Testis (tissue), 3 donors: Measurements from ENCODE around the gene MTR. TPM values are rescaled to one million over a fixed set of nuclear protein-coding genes. Genes with fewer than 3 reads are reported as not detected.

Experiments
- DNase-seq: peaks from one replicate; pipeline ENCODE4 v3.0.0-alpha.2; 2019
- H3K27ac ChIP-seq, 2 donors: fragments of 200-600 bp; sonication (generic); one replicate each; pipeline ENCODE4 v1.5.1; 2019
- H3K27me3 ChIP-seq: fragments of 200-600 bp; sonication (generic); one replicate; pipeline ENCODE4 v1.5.1; 2019
- H3K36me3 ChIP-seq: fragments of 200-600 bp; sonication (generic); one replicate; pipeline ENCODE4 v1.5.1; 2017; ENCODE audit warnings: low read depth; ENCODE audit errors: missing control alignments
- H3K4me1 ChIP-seq: fragments of 200-600 bp; sonication (generic); one replicate; pipeline ENCODE4 v1.5.1; 2019
- H3K4me3 ChIP-seq, 2 donors: fragments of 200-600 bp; sonication (generic); one replicate each; pipeline ENCODE4 v1.5.1; 2017 to 2019
- H3K9me3 ChIP-seq: fragments of 200-600 bp; sonication (generic); one replicate; pipeline ENCODE4 v1.5.1; 2017
- POLR2A ChIP-seq: fragments of 450-650 bp; IDR thresholded peaks from one replicate; pipeline ENCODE4 v1.6.1; 2017; ENCODE audit warnings: antibody characterized with exemption, mild to moderate bottlenecking, moderate library complexity
- WGBS, 2 donors: methylation state at CpG; one replicate each; pipeline ENCODE4 v1.1.5; 2018; 5-methylcytosine and 5-hydroxymethylcytosine counted together
- intact Hi-C: fragments of 100-400 bp; cut with DNase I; formaldehyde crosslinking; loops from one replicate; pipeline ENCODE4 v1.15.1; 2023; ENCODE audit warnings: low total_unique reads
- polyA plus RNA-seq: library from polyadenylated mRNA; stranded (reverse); fragments of 350-450 nt; fragmentation: Illumina TruSeq; extraction: RNeasy Lipid Tissue Mini Kit (QIAGEN cat#74804); gene quantifications from one replicate; pipeline ENCODE4 v1.2.3, GENCODE V29; 2014; ENCODE audit warnings: low read depth, low replicate concordance; ENCODE audit not compliant: insufficient read depth
- total RNA-seq, 2 donors: library from RNA; depleted of rRNA; stranded (reverse); fragments of >200 nt; gene quantifications; one replicate each; pipeline ENCODE4 v1.2.3, GENCODE V29; 2016
- TF ChIP-seq, protein P1 (sequence below), 3 experiments: fragments of 450-650 bp in 2 of 3; fragments of 200-600 bp in 1 of 3; sonication (generic) in 1 of 3; IDR thresholded peaks; one replicate each; pipeline ENCODE4 v1.5.1; 2016 to 2019; ENCODE audit warnings: antibody characterized with exemption in 3 of 3, mild to moderate bottlenecking in 2 of 3, moderate library complexity in 1 of 3

MTR gene
- total and polyA plus RNA-seq, 3 donors from 2014 or later, result 23.4 to 65.4 (median 54.0) TPM

DNA sequence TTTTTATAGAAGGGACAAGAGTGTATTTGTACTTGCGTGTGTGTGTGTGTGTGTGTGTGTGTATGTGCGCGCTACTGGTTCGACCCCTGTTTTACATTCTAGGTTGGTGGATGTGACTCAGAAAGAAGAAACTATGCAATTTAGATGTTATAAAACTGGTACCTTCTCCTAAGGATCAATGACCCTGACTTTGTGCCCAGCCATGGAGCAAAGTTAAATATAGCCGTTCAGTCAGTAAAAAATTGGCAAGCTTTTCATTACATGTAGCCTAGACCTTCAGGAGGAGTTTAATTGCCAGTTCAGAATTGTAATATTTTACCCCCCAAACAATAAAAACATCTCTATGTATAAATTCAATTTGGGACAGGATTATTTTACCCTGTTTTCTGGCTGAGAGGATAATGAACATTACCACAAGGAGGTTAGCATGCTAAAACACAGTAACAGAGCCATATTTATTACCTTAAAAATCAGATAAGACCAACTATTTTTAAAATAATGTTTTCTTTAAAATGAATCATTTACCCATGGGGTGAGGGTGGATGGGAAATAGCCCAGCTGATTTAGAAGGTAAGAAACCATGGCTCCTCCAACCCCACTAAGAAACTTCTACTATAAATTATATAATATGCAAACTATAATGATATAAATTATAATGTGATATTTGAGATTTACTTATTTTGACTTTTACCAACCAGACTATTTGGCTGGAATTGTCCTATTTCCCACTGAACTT is 33.5 kb upstream of the MTR start:
- intact Hi-C loops, result no loop called here
- Histone ChIP-seq H3K9me3 (no peaks in the 10 kb centered on the region), H3K36me3 (no peaks in the 10 kb centered on the region), H3K27me3 (no peaks in the 10 kb centered on the region), H3K4me3 (no peak overlapping the region), H3K4me1 (peaks cover 5% of the 10 kb centered on the region), H3K27ac (no peak overlapping the region)
- WGBS, 2 donors, result 90 to 91% methylated on average over 5 of the region's 5 CpGs
- TF ChIP-seq POLR2A, result no peak
- TF ChIP-seq, protein P1, sequence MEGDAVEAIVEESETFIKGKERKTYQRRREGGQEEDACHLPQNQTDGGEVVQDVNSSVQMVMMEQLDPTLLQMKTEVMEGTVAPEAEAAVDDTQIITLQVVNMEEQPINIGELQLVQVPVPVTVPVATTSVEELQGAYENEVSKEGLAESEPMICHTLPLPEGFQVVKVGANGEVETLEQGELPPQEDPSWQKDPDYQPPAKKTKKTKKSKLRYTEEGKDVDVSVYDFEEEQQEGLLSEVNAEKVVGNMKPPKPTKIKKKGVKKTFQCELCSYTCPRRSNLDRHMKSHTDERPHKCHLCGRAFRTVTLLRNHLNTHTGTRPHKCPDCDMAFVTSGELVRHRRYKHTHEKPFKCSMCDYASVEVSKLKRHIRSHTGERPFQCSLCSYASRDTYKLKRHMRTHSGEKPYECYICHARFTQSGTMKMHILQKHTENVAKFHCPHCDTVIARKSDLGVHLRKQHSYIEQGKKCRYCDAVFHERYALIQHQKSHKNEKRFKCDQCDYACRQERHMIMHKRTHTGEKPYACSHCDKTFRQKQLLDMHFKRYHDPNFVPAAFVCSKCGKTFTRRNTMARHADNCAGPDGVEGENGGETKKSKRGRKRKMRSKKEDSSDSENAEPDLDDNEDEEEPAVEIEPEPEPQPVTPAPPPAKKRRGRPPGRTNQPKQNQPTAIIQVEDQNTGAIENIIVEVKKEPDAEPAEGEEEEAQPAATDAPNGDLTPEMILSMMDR (IDR thresholded peaks at IDR 0.05), result no peak
- DNase-seq, result no peak

DNA sequence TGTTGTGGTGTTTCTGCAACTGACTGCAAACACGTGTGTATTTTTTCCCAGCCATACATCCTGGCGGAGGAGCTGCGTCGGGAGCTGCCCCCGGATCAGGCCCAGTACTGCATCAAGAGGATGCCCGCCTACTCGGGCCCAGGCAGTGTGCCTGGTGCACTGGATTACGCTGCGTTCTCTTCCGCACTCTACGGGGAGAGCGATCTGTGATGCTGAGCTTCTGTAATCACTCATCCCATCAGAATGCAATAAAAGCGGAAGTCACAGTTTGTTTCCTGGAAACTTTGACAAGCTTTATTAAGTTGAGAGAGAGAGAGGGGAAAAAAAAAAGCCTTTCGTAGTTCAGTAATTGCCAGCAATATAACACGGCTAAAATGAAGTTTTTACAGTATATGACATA is 32.7 kb upstream of the MTR start:
- no peak for DNase-seq
- H3K27ac ChIP-seq, result no peak overlapping the region
- WGBS, 2 donors, result 81 to 84% methylated on average over 15 of the region's 15 CpGs
- H3K9me3 ChIP-seq, result no peaks in the 10 kb centered on the region
- H3K36me3 ChIP-seq, result no peaks in the 10 kb centered on the region
- TF ChIP-seq POLR2A, result no peak
- TF ChIP-seq, protein P1 (IDR thresholded peaks at IDR 0.05), result no peak
- intact Hi-C loops, result no loop called here
- H3K27me3 ChIP-seq, result no peaks in the 10 kb centered on the region
- H3K4me3 ChIP-seq, result no peak overlapping the region
- peaks cover 6% of the 10 kb centered on the region for H3K4me1 ChIP-seq

DNA sequence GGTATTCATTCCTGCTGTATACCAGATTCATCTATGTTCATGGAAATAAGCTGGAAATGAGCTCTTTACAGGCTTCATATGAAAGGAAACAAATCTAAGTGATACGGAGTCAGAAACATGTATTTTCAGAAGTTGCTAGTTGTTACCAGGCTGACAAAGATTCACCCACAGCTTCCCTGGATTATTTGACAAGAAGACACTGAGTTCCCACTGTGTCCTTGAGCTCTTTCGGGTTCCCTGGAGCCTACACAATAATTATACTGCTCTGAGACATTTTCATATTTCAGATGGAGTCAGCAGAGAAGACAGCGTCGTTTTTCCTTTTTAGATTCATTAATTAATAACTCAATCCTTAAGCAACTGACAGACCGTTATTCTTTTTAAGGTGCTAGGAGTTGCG is 29.3 kb upstream of the MTR start:
- Histone ChIP-seq H3K36me3 (no peaks in the 10 kb centered on the region), H3K4me3 (no peak overlapping the region), H3K4me1 (peaks cover 8% of the 10 kb centered on the region), H3K27me3 (no peaks in the 10 kb centered on the region), H3K9me3 (no peaks in the 10 kb centered on the region), H3K27ac (peak overlapping the region in 1 of 2 donors; percentile 54)
- TF ChIP-seq, protein P1 (IDR thresholded peaks at IDR 0.05), result no peak
- TF ChIP-seq POLR2A, result no peak
- intact Hi-C loops, result no loop called here
- WGBS, 2 donors, result 31 to 34% methylated on average over 6 of the region's 6 CpGs
- DNase-seq, result peak; percentile 31

DNA sequence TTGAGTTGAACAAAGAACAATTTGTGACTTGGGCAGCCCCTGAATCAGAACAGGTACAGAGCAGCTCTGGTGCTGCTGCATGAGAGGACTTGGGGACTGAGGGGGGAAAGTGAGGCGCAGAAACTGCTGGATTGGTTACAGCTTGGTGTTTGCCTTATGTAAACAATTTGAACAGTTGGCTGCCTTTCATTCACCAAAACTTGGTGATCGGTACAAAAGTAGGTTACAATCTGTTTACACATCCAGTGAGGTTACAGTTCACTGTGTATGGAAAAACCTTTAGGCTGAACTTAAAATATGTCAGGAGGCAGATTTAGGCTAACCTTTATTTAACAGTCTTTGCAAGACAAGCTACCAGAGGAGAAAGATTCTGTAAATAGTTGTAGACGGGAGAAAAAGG is 28.6 kb upstream of the MTR start:
- WGBS, 2 donors, result 51 to 68% methylated on average over 3 of the region's 3 CpGs
- H3K4me3 ChIP-seq, result no peak overlapping the region
- no peak for TF ChIP-seq POLR2A
- TF ChIP-seq, protein P1 (IDR thresholded peaks at IDR 0.05), result no peak
- intact Hi-C loops, result no loop called here
- peak overlapping the region in 1 of 2 donors; percentile 54 for H3K27ac ChIP-seq
- H3K36me3 ChIP-seq, result no peaks in the 10 kb centered on the region
- no peaks in the 10 kb centered on the region for H3K9me3 ChIP-seq
- DNase-seq, result no peak
- H3K4me1 ChIP-seq, result peaks cover 10% of the 10 kb centered on the region
- no peaks in the 10 kb centered on the region for H3K27me3 ChIP-seq

DNA sequence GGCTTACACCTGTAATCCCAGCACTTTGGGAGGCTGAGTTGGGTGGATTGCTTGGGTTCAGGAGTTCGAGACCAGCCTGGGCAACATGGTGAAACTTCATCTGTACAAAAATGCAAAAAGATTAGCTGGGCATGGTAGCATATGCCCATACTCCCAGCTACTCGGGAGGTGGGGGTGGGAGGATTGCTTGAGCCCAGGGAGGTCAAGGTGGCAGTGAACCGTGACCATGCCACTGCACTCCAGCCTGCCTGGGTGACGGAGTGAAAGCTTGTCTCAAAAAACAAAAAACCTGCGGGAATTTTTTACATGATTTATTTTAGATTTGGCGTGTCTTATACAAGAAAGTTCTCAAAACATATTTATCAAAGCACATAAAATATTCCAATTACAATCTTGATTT is 27.8 kb upstream of the MTR start:
- Histone ChIP-seq H3K27ac (no peak overlapping the region), H3K4me3 (no peak overlapping the region), H3K9me3 (no peaks in the 10 kb centered on the region), H3K27me3 (no peaks in the 10 kb centered on the region), H3K4me1 (peaks cover 10% of the 10 kb centered on the region), H3K36me3 (no peaks in the 10 kb centered on the region)
- no peak for DNase-seq
- intact Hi-C loops, result no loop called here
- 80 to 85% methylated on average over 5 to 6 of the region's 6 CpGs for WGBS, 2 donors
- TF ChIP-seq, protein P1 (IDR thresholded peaks at IDR 0.05), result no peak
- TF ChIP-seq POLR2A, result no peak
